ENCODE data around the gene CUX1. TPM values are rescaled to one million over a fixed set of nuclear protein-coding genes. Genes with fewer than 3 reads are reported as not detected.
"Not testable (repeated sequence)": the region's sequence is repeated elsewhere in the genome, so short reads cannot be mapped to it uniquely, and the experiment has no call there.

The CUX1 gene
- total and polyA plus RNA-seq, 9 donors, result 42.2 to 151 (median 126) TPM

DNA sequence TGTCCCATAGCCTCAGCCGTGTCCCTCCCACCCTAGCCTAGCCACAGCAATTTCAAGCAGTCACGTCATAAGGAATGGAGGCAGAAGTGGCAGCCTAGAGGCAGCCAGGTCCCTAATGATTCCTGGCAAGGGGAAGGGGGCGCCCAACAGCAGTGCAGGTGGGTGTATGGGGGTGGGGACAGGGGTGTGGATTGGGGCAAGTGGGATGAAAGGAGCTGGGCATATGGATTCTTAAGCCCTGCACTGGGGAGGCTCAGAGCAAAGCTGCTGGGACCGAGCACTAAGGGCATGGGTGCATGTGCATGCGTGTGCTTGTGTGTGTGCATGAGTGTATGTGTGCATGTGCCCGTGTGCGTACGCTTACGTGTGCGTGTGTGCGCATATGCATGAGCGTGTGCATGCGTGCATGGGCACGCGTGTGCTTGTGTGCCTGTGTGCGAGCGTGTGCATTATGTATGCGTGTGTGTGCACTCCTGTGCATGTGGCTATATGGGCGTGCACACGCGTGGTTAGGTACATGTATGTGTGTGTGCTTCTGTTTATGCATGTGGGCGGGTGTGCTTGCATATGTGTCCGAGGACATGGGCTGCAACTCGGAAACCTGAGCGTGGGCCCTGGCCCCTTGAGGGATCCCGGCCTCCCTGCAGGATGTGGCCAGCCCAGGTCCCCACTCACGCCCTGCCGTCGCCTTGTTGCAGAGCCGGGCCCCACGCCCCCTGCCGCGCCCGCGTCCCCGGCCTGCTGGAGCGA is 503.4 kb downstream of the CUX1 start:
- no peaks in the 10 kb centered on the region for H3K27me3 ChIP-seq
- intact Hi-C loops (cut with DNase I), result no loop called here
- DNase-seq, result no peak
- no peak for TF ChIP-seq EP300 (IDR thresholded peaks at IDR 0.05)
- TF ChIP-seq, protein P1, sequence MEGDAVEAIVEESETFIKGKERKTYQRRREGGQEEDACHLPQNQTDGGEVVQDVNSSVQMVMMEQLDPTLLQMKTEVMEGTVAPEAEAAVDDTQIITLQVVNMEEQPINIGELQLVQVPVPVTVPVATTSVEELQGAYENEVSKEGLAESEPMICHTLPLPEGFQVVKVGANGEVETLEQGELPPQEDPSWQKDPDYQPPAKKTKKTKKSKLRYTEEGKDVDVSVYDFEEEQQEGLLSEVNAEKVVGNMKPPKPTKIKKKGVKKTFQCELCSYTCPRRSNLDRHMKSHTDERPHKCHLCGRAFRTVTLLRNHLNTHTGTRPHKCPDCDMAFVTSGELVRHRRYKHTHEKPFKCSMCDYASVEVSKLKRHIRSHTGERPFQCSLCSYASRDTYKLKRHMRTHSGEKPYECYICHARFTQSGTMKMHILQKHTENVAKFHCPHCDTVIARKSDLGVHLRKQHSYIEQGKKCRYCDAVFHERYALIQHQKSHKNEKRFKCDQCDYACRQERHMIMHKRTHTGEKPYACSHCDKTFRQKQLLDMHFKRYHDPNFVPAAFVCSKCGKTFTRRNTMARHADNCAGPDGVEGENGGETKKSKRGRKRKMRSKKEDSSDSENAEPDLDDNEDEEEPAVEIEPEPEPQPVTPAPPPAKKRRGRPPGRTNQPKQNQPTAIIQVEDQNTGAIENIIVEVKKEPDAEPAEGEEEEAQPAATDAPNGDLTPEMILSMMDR (IDR thresholded peaks at IDR 0.05), result no peak
- TF ChIP-seq POLR2A (IDR thresholded peaks at IDR 0.05), result no peak
- H3K27ac ChIP-seq, result no peak overlapping the region
- H3K36me3 ChIP-seq, result no peaks in the 10 kb centered on the region
- H3K9me3 ChIP-seq, result no peaks in the 10 kb centered on the region
- peaks cover 3% of the 10 kb centered on the region for H3K4me1 ChIP-seq (ENCODE audit: insufficient read depth)
- 85 to 86% (median 85%) methylated on average over 33 to 37 of the region's 37 CpGs for WGBS, 3 donors
- no peak overlapping the region for H3K4me3 ChIP-seq

DNA sequence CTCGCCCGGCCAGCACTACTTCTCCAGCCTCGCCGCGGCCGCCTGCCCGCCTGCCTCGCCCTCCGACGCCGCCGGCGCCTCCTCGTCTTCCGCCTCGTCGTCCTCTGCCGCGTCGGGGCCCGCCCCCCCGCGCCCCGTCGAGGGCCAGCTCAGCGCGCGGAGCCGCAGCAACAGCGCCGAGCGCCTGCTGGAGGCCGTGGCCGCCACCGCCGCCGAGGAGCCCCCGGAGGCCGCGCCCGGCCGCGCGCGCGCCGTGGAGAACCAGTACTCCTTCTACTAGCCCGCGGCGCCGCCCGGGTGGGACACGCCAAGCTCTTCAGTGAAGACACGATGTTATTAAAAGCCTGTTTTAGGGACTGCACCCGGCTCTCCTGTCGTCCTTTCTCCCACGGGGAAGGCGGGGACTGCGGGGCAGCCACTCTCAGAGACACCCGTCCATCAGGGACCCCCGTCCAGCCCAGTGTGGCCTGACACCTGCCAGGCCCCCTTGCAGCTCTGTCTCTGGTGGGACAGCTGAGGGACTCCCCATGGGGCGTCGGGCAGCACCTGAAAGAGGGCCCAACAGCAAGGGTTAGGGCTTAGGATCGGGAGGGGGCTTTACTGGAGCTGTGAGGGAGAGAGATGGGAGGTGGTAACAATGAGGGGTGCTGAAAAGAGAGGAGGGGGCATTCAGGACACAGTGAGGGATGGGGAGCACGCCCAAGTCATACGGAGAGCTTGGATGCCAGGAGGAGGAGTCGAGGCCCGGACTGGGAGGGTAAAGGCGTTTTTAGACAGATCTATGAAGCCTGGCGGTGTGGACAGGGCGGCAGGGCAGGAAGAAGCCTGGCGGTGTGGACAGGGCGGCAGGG is 504.1 kb downstream of the CUX1 start:
- Histone ChIP-seq H3K9me3 (no peaks in the 10 kb centered on the region), H3K27ac (no peak overlapping the region), H3K4me3 (no peak overlapping the region), H3K4me1 (ENCODE audit: insufficient read depth) (peaks cover 3% of the 10 kb centered on the region), H3K36me3 (no peaks in the 10 kb centered on the region), H3K27me3 (no peaks in the 10 kb centered on the region)
- no peak for DNase-seq
- TF ChIP-seq EP300 (IDR thresholded peaks at IDR 0.05) (no peak), POLR2A (IDR thresholded peaks at IDR 0.05) (no peak)
- TF ChIP-seq, protein P1 (IDR thresholded peaks at IDR 0.05), result no peak
- intact Hi-C loops (cut with DNase I), result no loop called here
- 53 to 60% (median 53%) methylated on average over 55 to 73 of the region's 73 CpGs for WGBS, 3 donors

DNA sequence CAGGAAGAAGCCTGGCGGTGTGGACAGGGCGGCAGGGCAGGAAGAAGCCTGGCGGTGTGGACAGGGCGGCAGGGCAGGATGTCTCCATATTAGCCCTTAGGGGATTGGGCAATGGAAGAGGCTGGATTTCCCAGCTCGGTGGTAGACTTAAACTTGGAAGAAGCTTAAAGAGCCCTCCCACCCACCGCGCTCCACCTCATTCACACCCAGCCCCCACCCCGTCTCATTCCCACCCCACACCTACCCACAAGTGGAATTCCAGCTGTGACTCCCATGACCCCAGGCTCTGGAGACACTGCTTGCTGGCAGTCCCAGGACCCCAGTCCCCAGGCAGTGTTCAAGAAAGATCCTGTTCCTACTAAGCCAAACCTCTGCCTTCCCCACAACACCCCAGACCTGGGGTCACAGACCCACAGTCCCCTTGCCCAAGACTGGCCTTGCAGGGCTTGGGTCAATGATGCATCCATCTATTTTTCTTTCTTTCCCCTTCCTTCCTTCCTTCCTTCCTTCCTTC is 504.8 kb downstream of the CUX1 start:
- H3K36me3 ChIP-seq, result no peaks in the 10 kb centered on the region
- DNase-seq, result no peak
- WGBS, 3 donors, result 61 to 75% (median 74%) methylated on average over 6 to 8 of the region's 8 CpGs
- H3K9me3 ChIP-seq, result no peaks in the 10 kb centered on the region
- no peak overlapping the region for H3K27ac ChIP-seq
- no peak overlapping the region for H3K4me3 ChIP-seq
- TF ChIP-seq POLR2A (IDR thresholded peaks at IDR 0.05), result no peak
- TF ChIP-seq, protein P1 (IDR thresholded peaks at IDR 0.05), result no peak
- no peak for TF ChIP-seq EP300 (IDR thresholded peaks at IDR 0.05)
- H3K4me1 ChIP-seq (ENCODE audit: insufficient read depth), result no peaks in the 10 kb centered on the region
- H3K27me3 ChIP-seq, result no peaks in the 10 kb centered on the region
- intact Hi-C loops (cut with DNase I), result no loop called here

DNA sequence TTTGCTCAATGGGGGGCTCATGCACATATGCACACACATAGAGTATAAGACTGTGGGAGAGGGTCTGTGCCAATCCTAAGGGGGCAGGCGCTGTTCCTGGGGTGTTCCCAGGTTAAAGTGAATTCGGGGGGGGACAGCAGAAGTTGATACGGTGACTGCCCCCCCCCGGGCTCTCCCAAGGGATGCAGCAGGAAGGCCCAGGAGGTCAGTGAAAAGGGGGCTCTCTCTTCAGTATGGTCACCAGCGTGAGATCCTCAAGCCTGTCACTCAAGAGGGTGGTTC is 506.4 kb downstream of the CUX1 start:
- H3K36me3 ChIP-seq, result no peaks in the 10 kb centered on the region
- no peaks in the 10 kb centered on the region for H3K27me3 ChIP-seq
- WGBS, 3 donors, result 80 to 85% (median 85%) methylated on average over 5 of the region's 5 CpGs
- H3K4me3 ChIP-seq, result no peak overlapping the region
- no peaks in the 10 kb centered on the region for H3K9me3 ChIP-seq
- H3K4me1 ChIP-seq (ENCODE audit: insufficient read depth), result no peaks in the 10 kb centered on the region
- H3K27ac ChIP-seq, result no peak overlapping the region
- TF ChIP-seq, protein P1 (IDR thresholded peaks at IDR 0.05), result no peak
- no peak for TF ChIP-seq POLR2A (IDR thresholded peaks at IDR 0.05)
- TF ChIP-seq EP300 (IDR thresholded peaks at IDR 0.05), result no peak
- DNase-seq, result no peak
- intact Hi-C loops (cut with DNase I), result no loop called here

DNA sequence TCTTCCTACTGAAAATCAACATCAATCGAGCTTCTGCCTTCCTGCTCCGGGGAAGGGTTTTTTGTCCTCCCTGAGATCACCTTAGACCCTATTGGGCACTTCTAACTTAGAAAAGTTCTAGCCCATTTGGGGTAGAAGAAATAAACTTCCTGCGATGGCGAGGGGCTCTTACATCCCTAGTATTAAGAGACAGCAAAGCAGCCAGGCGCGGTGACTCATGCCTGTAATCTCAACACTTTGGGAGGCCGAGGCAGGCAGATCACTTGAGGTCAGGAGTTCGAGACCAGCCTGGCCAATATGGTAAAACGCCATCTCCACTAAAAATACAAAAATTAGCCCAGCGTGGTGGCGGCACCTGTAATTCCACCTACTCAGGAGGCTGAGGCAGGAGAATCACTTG is 507.7 kb downstream of the CUX1 start:
- H3K4me1 ChIP-seq (ENCODE audit: insufficient read depth); H3K27ac ChIP-seq; H3K27me3 ChIP-seq; DNase-seq; H3K9me3 ChIP-seq; H3K36me3 ChIP-seq; intact Hi-C loops (cut with DNase I); H3K4me3 ChIP-seq: not testable (repeated sequence)
- 84 to 90% (median 88%) methylated on average over 11 of the region's 11 CpGs for WGBS, 3 donors

Measured in ovary (tissue), 9 donors.